Astrocyte (in vitro differentiated cells and primary cell): ENCODE measurements around the gene LSM11. TPM values are rescaled to one million over a fixed set of nuclear protein-coding genes. Genes with fewer than 3 reads are reported as not detected.

Experiments used
- DNase-seq: peaks from one replicate; pipeline ENCODE4 v3.0.0-alpha.2; 2010; ENCODE audit warnings: low read depth
- FAIRE-seq: peaks from 2 replicates; lab custom pipeline; 2011; peaks lifted over from hg19 to GRCh38; lab: Jason Lieb, UNC
- H2AFZ ChIP-seq: 2 replicates; pipeline ENCODE4 v1.6.0; 2012; ENCODE audit warnings: low read depth, low read length, inconsistent platforms
- H3K27ac ChIP-seq: 2 replicates; pipeline ENCODE4 v1.5.1; 2011; ENCODE audit warnings: low read depth, low read length, inconsistent platforms
- H3K27me3 ChIP-seq: 2 replicates; pipeline ENCODE4 v1.6.0; 2011; ENCODE audit warnings: low read length, inconsistent platforms; ENCODE audit not compliant: insufficient read depth
- H3K36me3 ChIP-seq: 2 replicates; pipeline ENCODE4 v1.5.1; 2011; ENCODE audit warnings: low read length, inconsistent platforms; ENCODE audit not compliant: insufficient read depth
- H3K4me1 ChIP-seq: 2 replicates; pipeline ENCODE4 v1.5.1; 2011; ENCODE audit warnings: low read length, inconsistent platforms; ENCODE audit not compliant: insufficient read depth
- H3K4me2 ChIP-seq: 2 replicates; pipeline ENCODE4 v1.6.0; 2012; ENCODE audit warnings: low read length, inconsistent platforms
- H3K4me3 ChIP-seq: 2 replicates; pipeline ENCODE4 v1.5.1; 2011; ENCODE audit warnings: low read depth, mild to moderate bottlenecking, low read length, inconsistent platforms; ENCODE audit not compliant: insufficient read depth
- H3K79me2 ChIP-seq: 2 replicates; pipeline ENCODE4 v1.6.0; 2012; ENCODE audit warnings: mild to moderate bottlenecking, low read length, inconsistent platforms; ENCODE audit not compliant: insufficient read depth
- H3K9ac ChIP-seq: 2 replicates; pipeline ENCODE4 v1.6.0; 2012; ENCODE audit warnings: mild to moderate bottlenecking, low read length, inconsistent platforms
- H3K9me3 ChIP-seq: 2 replicates; pipeline ENCODE4 v1.5.1; 2012; ENCODE audit warnings: low read depth, mild to moderate bottlenecking, low read length, inconsistent platforms; ENCODE audit not compliant: insufficient read depth
- H4K20me1 ChIP-seq: 2 replicates; pipeline ENCODE4 v1.6.0; 2012; ENCODE audit warnings: low read length, inconsistent platforms; ENCODE audit not compliant: insufficient read depth
- H3K27ac Mint-ChIP-seq: one replicate; pipeline ENCODE4 v1.8.0; 2021; ENCODE audit warnings: mild to moderate bottlenecking, mixed read lengths; ENCODE audit not compliant: unreplicated experiment
- H3K27me3 Mint-ChIP-seq: one replicate; pipeline ENCODE4 v1.8.0; 2021; ENCODE audit warnings: low read depth, mixed read lengths; ENCODE audit not compliant: unreplicated experiment
- H3K36me3 Mint-ChIP-seq: one replicate; pipeline ENCODE4 v1.8.0; 2021; ENCODE audit warnings: low read depth, mixed read lengths; ENCODE audit not compliant: unreplicated experiment
- H3K4me1 Mint-ChIP-seq: one replicate; pipeline ENCODE4 v1.8.0; 2021; ENCODE audit warnings: low read depth, mixed read lengths; ENCODE audit not compliant: unreplicated experiment
- H3K4me3 Mint-ChIP-seq: one replicate; pipeline ENCODE4 v1.8.0; 2021; ENCODE audit warnings: mild to moderate bottlenecking, moderate library complexity, mixed read lengths; ENCODE audit not compliant: unreplicated experiment
- H3K9me3 Mint-ChIP-seq: one replicate; pipeline ENCODE4 v1.8.0; 2021; ENCODE audit warnings: mild to moderate bottlenecking, mixed read lengths; ENCODE audit not compliant: unreplicated experiment
- CTCF ChIP-seq: IDR thresholded peaks from 2 replicates; pipeline ENCODE4 v1.5.1; 2011; ENCODE audit warnings: low read depth, mild to moderate bottlenecking, inconsistent platforms, low read length, moderate library complexity; ENCODE audit not compliant: insufficient read depth
- EZH2 ChIP-seq: IDR thresholded peaks from 2 replicates; pipeline ENCODE4 v1.6.1; 2012; ENCODE audit warnings: mild to moderate bottlenecking, low read length, inconsistent platforms; ENCODE audit not compliant: insufficient read depth
- total RNA-seq: library from RNA; stranded (reverse); gene quantifications from 2 replicates; pipeline ENCODE4 v1.2.1, GENCODE V29; 2021

Gene LSM11
- total RNA-seq, 1 donor from 2014 or later, result 4.7 TPM

- Histone ChIP-seq H3K4me2 (no peak overlapping the region), H2AFZ (no peak overlapping the region), H3K4me3 (no peak overlapping the region), H3K36me3 (peaks cover 63% of the 10 kb centered on the region), H3K9ac (no peak overlapping the region), H3K27ac (no peak overlapping the region), H3K27me3 (no peaks in the 10 kb centered on the region), H4K20me1 (peaks cover 21% of the 10 kb centered on the region), H3K79me2 (no peaks in the 10 kb centered on the region), H3K4me1 (no peaks in the 10 kb centered on the region), H3K9me3 (no peaks in the 10 kb centered on the region)
- Mint-ChIP-seq H3K36me3 (peaks cover 13% of the 10 kb centered on the region), H3K27ac (no peak overlapping the region), H3K4me3 (no peak overlapping the region), H3K4me1 (peaks cover 3% of the 10 kb centered on the region), H3K9me3 (no peaks in the 10 kb centered on the region), H3K27me3 (no peaks in the 10 kb centered on the region)
- TF ChIP-seq CTCF (no peak), EZH2 (no peak)
- DNase-seq (no peak), FAIRE-seq (no peak)
These were observed 64.5 kb downstream of the LSM11 start for GRCh38 chr5:157808043-157808442.

Other genes starting within 250 kb of the LSM11 start
- gene ADAM19, start 167.9 kb upstream of the LSM11 start, total RNA-seq, result 316 and 332 TPM in 2 replicates
- gene SOX30, start 91.3 kb upstream of the LSM11 start, total RNA-seq, result 0.14 and 0.19 TPM in 2 replicates
- not detected in 2 replicates for gene C5orf52, start 72.2 kb upstream of the LSM11 start, total RNA-seq
- gene THG1L, start 12.3 kb upstream of the LSM11 start, total RNA-seq, result 9.4 and 9.7 TPM in 2 replicates
- gene CLINT1, start 115.4 kb downstream of the LSM11 start, total RNA-seq, result 96.2 and 100 TPM in 2 replicates